GM12801 (cell line): ENCODE data around the gene ADGRE2.

Experiments used
- CTCF ChIP-seq: IDR thresholded peaks from one replicate; pipeline ENCODE4 v1.5.1; 2011; ENCODE audit warnings: control low read depth; ENCODE audit not compliant: insufficient read length; ENCODE audit errors: extremely low read depth

ADGRE2 gene

DNA sequence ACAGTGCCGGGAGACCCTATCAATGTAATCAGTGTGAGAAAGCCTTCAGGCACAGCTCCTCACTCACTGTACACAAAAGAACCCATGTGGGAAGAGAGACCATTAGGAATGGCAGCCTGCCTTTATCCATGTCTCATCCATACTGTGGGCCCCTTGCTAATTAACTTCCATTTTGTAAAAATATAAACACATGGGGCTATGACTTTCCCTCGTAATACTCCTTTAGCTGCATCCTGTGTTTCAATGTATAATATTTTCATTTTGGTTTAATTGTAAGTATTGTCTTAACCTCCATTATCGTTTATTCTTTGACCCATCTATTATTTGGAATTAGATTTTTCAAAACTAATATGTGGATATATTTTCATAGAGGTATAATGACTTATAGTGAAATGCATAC is 59.2 kb downstream of the ADGRE2 start:
- TF ChIP-seq CTCF: no peak

GRCh38 chr19:14718522-14719116 is 59.7 kb downstream of the ADGRE2 start:
- no peak for TF ChIP-seq CTCF

- TF ChIP-seq CTCF: no peak
Measured at GRCh38 chr19:14715841-14716240, 62.5 kb downstream of the ADGRE2 start.

- TF ChIP-seq CTCF: no peak
Measured at GRCh38 chr19:14704450-14704849, 73.9 kb downstream of the ADGRE2 start.

DNA sequence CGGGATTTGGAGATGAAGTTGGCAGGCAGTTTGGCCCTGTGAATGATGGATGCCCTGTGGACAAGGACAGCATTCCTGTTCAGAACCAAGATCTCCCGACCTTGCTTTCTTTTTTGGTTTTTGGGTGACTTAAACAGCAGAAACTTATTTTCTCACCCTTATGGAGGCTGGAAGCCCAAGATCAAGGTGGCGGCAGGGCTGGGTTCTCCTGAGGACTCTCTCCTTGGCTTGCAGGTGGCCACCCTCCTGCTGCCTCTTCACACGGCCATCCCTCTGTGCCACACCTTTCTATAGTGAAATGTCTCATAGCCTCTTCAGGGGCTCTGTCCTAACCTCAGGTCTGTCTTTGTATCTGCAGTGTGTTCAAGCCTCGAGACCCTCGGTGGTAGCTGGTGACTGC is 74.5 kb downstream of the ADGRE2 start:
- no peak for TF ChIP-seq CTCF

GRCh38 chr19:14700711-14701375 is 77.5 kb downstream of the ADGRE2 start:
- TF ChIP-seq CTCF: no peak

GRCh38 chr19:14699641-14700040 is 78.7 kb downstream of the ADGRE2 start:
- no peak for TF ChIP-seq CTCF
